Right cardiac atrium (tissue), 5 donors: ENCODE measurements around the gene PWWP2B. TPM values are rescaled to one million over a fixed set of nuclear protein-coding genes. Genes with fewer than 3 reads are reported as not detected.
"Not testable (repeated sequence)": the region's sequence is repeated elsewhere in the genome, so short reads cannot be mapped to it uniquely, and the experiment has no call there.

Experiments used
- ATAC-seq, 2 donors: fragments of 200-7000 bp; cut with Tn5 transposase; one replicate each; pipeline versions ENCODE4 v1.8.0 to v1.9.1; 2020; ENCODE audit warnings: moderate library complexity in 2 of 2, mild to moderate bottlenecking in 1 of 2
- DNase-seq, 3 donors: peaks; one replicate each; pipeline ENCODE4 v3.0.0-alpha.2; 2020
- H3K27ac ChIP-seq: one replicate; pipeline ENCODE4 v1.5.1; 2013; ENCODE audit warnings: mild to moderate bottlenecking, low read length, control low read depth, moderate library complexity
- H3K27me3 ChIP-seq: one replicate; pipeline ENCODE4 v1.6.1; 2013; ENCODE audit not compliant: control insufficient read depth, insufficient read depth
- H3K4me1 ChIP-seq: one replicate; pipeline ENCODE4 v1.6.1; 2013; ENCODE audit warnings: low read length; ENCODE audit not compliant: control insufficient read depth, insufficient read depth
- H3K4me3 ChIP-seq: one replicate; pipeline ENCODE4 v1.5.1; 2013; ENCODE audit warnings: low read length, control low read depth
- H3K9me3 ChIP-seq: one replicate; pipeline ENCODE4 v1.6.1; 2013; ENCODE audit warnings: low read length; ENCODE audit not compliant: control insufficient read depth
- WGBS: extraction: QIAGEN DNeasy Blood & Tissue Kit; methylation state at CpG from one replicate; pipeline ENCODE4 v1.1.7; 2013; 5-methylcytosine and 5-hydroxymethylcytosine counted together
- intact Hi-C, 4 donors: fragments of 100-400 bp; cut with DNase I; formaldehyde crosslinking; loops; one replicate each; pipeline versions ENCODE4 v1.11.0 to v1.14.0; 2022 to 2023
- polyA plus RNA-seq: library from polyadenylated mRNA; stranded (reverse); fragments of 200-250 nt; gene quantifications from one replicate; pipeline ENCODE4 v1.2.3, GENCODE V29; 2013
- total RNA-seq, 4 donors: library from RNA; stranded (reverse); fragmentation: NEBNext Ultra II Directional; extraction: Animal tissue kit (Norgen Biotek cat#: 25700); gene quantifications; one replicate each; pipeline ENCODE4 v1.2.1, GENCODE V29; 2021
- donor health status: healthy with polysubstance abuse.
- donor health status: DM: no; HTN: yes; CAD: no.
- donor health status: DM: no; HTN: no; CAD: no.
- donor health status: DM: no; HTN: yes; CAD: no; lungs with severe emphysema.
- donor health status: DM: yes; HTN: yes; CAD: no.

The PWWP2B gene
- total and polyA plus RNA-seq, 5 donors: 7.0 to 10.6 (median 9.1) TPM

- 59% methylated on average over 18 of the region's 18 CpGs for WGBS
- peak; percentile 5 to 11 for ATAC-seq
- intact Hi-C loops: no loop called here
- H3K4me3 ChIP-seq: no peak overlapping the region
- H3K4me1 ChIP-seq: no peaks in the 10 kb centered on the region
- no peaks in the 10 kb centered on the region for H3K9me3 ChIP-seq
- no peak overlapping the region for H3K27ac ChIP-seq
- DNase-seq: peak in 2 of 3 donors; percentile 39 to 44
- H3K27me3 ChIP-seq: no peaks in the 10 kb centered on the region
Observed at GRCh38 chr10:132429281-132430230, 32.6 kb downstream of the PWWP2B start.

- H3K4me1 ChIP-seq: no peaks in the 10 kb centered on the region
- DNase-seq: no peak
- H3K27ac ChIP-seq: no peak overlapping the region
- no peaks in the 10 kb centered on the region for H3K9me3 ChIP-seq
- WGBS: 84% methylated on average over 8 of the region's 8 CpGs
- no peak overlapping the region for H3K4me3 ChIP-seq
- no peaks in the 10 kb centered on the region for H3K27me3 ChIP-seq
- no peak for ATAC-seq
- intact Hi-C loops: no loop called here
Observed at GRCh38 chr10:132430231-132430743, 33.3 kb downstream of the PWWP2B start.

GRCh38 chr10:132430861-132431271 is 33.9 kb downstream of the PWWP2B start:
- no peaks in the 10 kb centered on the region for H3K27me3 ChIP-seq
- 93% methylated on average over 8 of the region's 8 CpGs for WGBS
- intact Hi-C loops: no loop called here
- H3K27ac ChIP-seq: no peak overlapping the region
- H3K9me3 ChIP-seq: no peaks in the 10 kb centered on the region
- no peak overlapping the region for H3K4me3 ChIP-seq
- ATAC-seq: no peak
- DNase-seq: peak in 2 of 3 donors; percentile 37 to 47
- no peaks in the 10 kb centered on the region for H3K4me1 ChIP-seq

- Histone ChIP-seq H3K27ac (no peak overlapping the region), H3K27me3 (no peaks in the 10 kb centered on the region), H3K4me1 (no peaks in the 10 kb centered on the region), H3K4me3 (no peak overlapping the region), H3K9me3 (no peaks in the 10 kb centered on the region)
- peak in 2 of 3 donors; percentile 21 to 23 for DNase-seq
- no peak for ATAC-seq
- intact Hi-C loops: no loop called here
- 91% methylated on average over 12 of the region's 12 CpGs for WGBS
Observed at GRCh38 chr10:132431537-132432175, 34.7 kb downstream of the PWWP2B start.

- Histone ChIP-seq H3K27ac (no peak overlapping the region), H3K4me3 (no peak overlapping the region), H3K9me3 (no peaks in the 10 kb centered on the region), H3K4me1 (no peaks in the 10 kb centered on the region), H3K27me3 (no peaks in the 10 kb centered on the region)
- ATAC-seq (no peak), DNase-seq (peak in 2 of 3 donors; percentile 20 to 46)
- intact Hi-C loops: no loop called here
- 95% methylated on average over 12 of the region's 12 CpGs for WGBS
Observed at GRCh38 chr10:132432176-132432540, 35.2 kb downstream of the PWWP2B start.

GRCh38 chr10:132433671-132434340 is 36.8 kb downstream of the PWWP2B start:
- peak in 1 of 2 donors; percentile 18 for ATAC-seq
- DNase-seq: peak in 2 of 3 donors; percentile 21 to 40
- Histone ChIP-seq H3K4me3 (no peak overlapping the region), H3K27me3 (no peaks in the 10 kb centered on the region), H3K27ac (no peak overlapping the region), H3K4me1 (no peaks in the 10 kb centered on the region), H3K9me3 (no peaks in the 10 kb centered on the region)
- intact Hi-C loops: no loop called here
- WGBS: 96% methylated on average over 21 of the region's 21 CpGs

GRCh38 chr10:132434405-132435005 is 37.5 kb downstream of the PWWP2B start:
- H3K4me3 ChIP-seq: no peak overlapping the region
- ATAC-seq (peak in 1 of 2 donors; percentile 39), DNase-seq (peak in 2 of 3 donors; percentile 83 to 87)
- intact Hi-C loops: no loop called here
- no peaks in the 10 kb centered on the region for H3K9me3 ChIP-seq
- H3K27ac ChIP-seq: no peak overlapping the region
- no peaks in the 10 kb centered on the region for H3K4me1 ChIP-seq
- H3K27me3 ChIP-seq: no peaks in the 10 kb centered on the region
- 63% methylated on average over 12 of the region's 12 CpGs for WGBS

- WGBS: 94% methylated on average over 5 of the region's 5 CpGs
- H3K27me3 ChIP-seq, H3K27ac ChIP-seq, H3K4me3 ChIP-seq, ATAC-seq, H3K9me3 ChIP-seq, H3K4me1 ChIP-seq, DNase-seq, intact Hi-C loops: not testable (repeated sequence)
Observed at GRCh38 chr10:132435320-132435719, 38.3 kb downstream of the PWWP2B start.

GRCh38 chr10:132436096-132436495 is 39.1 kb downstream of the PWWP2B start:
- H3K4me1 ChIP-seq, H3K4me3 ChIP-seq, ATAC-seq, intact Hi-C loops, H3K9me3 ChIP-seq, H3K27me3 ChIP-seq, H3K27ac ChIP-seq: not testable (repeated sequence)
- WGBS: over 99% methylated on average over 3 of the region's 3 CpGs
- peak in 2 of 3 donors; percentile 10 to 35 for DNase-seq

- H3K4me1 ChIP-seq: no peaks in the 10 kb centered on the region
- no peaks in the 10 kb centered on the region for H3K27me3 ChIP-seq
- H3K9me3 ChIP-seq: no peaks in the 10 kb centered on the region
- H3K4me3 ChIP-seq: no peak overlapping the region
- ATAC-seq (no peak), DNase-seq (peak in 2 of 3 donors; percentile 13 to 41)
- intact Hi-C loops: no loop called here
- H3K27ac ChIP-seq: no peak overlapping the region
- WGBS: 88% methylated on average over 15 of the region's 15 CpGs
Observed at GRCh38 chr10:132436861-132437410, 39.9 kb downstream of the PWWP2B start.
